NCI-H2107 (cell line): ENCODE measurements around the gene L1CAM.

Experiments used
- DNase-seq: peaks from one replicate; lab custom pipeline; 2025; lab: John Stamatoyannopoulos, UW

L1CAM gene

DNA sequence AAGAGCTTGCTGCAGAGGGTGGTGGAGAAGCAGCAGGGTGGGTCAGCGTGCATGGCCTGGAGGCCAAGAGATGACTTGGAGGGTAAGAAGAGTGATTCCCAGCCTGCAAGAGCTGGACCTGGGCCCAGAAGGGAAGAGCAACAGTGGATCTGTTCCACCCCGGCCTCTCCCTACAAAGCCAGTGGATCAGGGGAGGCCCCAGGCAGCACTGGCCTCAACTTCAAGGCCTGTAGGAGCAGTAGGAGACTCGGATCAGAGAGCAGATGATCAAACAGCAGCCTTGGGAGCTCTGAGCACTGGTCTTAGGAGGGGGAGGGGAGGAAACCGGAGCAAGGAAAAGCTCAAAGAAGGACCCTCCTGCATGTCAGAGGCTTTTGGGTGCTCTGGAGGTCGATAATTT, 7.6 kb downstream of the L1CAM start:
- DNase-seq, result no peak

DNA sequence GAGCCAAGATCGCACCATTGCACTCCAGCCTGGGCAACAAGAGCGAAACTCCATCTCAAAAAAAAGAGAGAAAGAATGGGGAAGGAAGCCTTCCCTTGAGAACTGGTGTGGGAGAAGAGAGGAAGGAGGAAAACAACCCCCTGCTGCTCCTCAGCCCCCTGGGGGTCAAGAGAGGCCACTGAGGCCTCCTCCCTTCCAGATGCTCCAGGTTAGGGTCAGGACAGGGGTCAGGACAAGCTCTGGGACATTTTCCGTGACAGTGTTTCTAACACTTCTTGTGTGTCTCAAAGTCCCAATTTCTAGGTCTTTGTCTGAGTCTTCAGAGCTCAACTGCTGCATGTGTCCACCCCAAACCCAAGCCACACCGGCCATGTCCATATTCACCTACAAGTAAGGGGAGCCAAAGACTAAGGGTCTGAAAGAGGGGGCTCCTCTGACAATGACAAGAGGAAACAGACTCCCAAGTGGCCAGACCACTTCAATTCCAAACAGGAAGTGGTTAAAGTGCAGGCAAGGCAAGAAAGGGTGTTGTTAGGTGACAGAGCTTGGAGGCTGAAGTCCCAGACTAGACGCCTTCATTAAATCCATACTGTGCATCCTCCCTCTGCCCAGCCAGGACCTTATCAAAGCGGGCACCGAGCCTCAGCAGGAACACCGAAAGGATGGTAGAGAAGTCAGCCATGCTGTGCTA, 8.3 kb downstream of the L1CAM start:
- DNase-seq, result no peak

DNA sequence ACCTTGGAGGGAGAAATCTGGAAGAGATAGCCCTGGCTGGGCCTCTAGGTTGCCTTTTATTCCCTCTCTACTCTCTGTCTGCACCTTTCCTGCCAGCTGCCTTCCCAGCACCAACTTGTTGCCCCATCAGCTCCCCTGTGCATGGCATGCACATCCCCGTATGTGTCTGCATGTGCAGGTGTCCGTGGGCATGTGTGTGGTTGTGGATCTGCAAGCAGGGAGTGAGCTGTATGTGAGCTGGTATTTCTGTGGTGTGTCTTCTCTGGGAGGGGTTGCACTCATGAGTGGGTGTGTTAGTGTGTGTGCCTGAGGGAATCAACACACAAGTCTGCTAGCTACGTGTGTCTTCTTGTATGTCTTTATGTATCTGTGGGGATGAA, 9.9 kb downstream of the L1CAM start:
- DNase-seq, result no peak

DNA sequence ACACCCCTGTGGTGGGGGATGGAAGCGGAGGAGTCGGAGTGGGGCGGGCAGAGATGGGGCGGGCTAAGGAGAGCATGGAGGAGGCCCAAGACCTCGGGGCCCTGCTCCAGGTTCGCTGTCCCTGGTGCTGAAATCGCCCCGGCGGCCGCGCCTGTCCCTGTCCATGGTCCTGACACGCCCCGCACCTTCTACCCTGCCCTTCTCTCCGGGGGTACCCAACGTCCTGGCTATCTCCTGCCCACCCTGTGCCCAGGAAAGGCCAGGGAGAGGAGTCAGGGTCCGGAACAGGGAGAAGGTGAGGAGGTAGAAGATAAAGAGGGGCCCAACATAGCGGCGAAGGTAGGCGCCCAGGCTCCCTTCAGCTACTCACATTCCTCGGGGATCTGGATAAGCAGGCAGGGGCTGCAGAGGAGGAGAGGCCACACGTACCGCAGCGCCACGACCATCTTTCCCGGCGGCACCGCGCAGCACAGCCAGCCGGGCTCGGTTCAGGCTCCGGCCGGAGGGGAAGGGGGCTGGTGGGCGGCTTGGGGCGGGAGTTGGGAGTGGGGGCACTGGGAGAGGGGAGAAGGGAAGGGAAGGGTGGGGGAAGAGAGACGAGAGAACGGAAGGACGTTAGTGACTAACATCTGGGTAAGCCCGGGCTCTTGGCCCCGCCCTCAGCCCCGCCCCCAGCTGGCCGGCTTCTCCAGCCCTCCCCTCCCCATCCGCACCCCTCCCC, 10.4 kb downstream of the L1CAM start:
- no peak for DNase-seq

DNA sequence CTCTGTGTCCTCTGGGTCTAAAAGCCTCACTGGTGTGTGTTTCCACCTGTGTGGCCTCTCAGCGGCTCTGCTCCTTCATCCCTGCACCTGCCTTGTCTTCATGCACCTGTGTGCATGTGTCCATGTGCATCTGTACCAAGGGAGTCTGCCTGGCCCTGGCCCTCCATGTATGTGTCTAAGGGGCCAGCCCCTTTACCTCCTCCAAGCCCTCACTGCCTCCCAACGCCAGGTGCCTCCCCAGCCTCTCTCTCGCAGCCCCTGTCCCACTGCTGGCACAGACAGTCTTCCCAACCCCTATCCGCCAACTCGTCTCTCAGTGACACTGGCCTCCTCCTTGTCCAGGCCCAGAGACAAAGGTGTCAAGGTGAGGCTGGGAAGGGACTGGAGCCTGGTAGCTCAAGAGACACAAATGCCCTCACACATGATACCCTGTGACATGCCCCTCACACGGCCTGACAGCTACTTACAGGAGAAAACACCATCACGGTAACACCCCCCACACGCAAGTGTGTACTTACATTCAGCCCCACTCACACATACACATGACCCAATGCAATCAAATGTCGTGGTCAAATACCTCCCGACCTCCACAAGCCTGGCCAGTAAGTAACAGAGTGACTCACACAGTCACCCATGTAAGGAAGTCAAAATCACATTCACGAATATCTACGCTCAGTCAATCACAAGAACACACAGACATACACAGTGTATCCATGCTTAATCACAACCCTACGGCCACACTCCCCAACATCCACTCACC, 11.4 kb downstream of the L1CAM start:
- DNase-seq, result no peak

DNA sequence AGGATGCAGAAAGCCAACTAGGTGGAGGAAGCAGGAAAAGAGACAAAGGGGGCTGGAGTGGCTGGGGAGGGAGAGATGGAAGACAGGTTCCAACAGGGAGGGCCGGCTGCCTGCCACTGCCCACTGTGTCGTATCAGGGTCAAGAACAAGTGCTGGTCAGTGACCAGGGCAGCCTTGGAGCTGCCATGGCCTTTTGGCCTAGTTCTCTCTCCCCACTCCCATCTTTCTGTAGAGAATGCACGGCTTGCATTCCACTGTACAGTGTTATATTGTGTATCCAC, 11.9 kb downstream of the L1CAM start:
- no peak for DNase-seq

DNA sequence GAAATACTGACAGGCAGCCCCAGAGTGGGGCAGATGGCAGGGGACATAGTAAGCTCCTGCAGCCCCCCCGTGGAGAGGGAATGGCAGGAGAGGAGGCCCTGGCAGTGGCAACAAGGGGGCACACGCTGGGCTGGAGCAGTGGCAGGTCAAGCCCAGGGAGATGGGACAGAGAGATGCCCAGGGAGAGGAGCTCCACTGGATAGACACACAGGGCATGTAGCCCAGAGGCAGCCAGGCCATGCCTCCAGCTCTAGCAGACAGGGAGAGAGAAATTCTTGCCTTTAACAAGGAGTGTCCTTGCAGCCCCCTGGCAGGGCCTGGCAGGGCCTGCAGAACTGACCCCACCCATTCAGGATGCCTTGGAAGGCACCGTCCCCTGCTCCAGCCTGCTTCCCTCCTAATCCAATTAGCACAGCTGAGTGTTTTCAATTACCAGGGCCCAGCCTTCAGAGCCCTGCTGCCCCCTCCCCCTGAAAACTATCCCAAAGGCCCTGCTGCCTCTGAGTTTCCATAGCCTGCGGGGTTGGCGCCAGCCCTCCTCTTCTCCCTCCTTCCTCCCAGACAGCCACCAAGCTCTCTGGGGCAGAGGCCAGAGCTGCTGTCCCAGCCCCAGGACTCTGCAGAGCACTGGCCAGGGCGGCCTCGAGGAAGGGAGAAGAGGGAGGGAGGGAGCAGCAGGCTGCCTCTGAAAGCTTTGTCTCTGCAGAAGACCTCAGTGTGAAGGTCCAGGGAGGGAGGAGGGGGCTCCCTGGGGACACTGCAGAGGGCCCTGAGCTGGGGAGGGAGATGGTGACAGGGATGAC, 12.5 kb downstream of the L1CAM start:
- DNase-seq, result no peak

DNA sequence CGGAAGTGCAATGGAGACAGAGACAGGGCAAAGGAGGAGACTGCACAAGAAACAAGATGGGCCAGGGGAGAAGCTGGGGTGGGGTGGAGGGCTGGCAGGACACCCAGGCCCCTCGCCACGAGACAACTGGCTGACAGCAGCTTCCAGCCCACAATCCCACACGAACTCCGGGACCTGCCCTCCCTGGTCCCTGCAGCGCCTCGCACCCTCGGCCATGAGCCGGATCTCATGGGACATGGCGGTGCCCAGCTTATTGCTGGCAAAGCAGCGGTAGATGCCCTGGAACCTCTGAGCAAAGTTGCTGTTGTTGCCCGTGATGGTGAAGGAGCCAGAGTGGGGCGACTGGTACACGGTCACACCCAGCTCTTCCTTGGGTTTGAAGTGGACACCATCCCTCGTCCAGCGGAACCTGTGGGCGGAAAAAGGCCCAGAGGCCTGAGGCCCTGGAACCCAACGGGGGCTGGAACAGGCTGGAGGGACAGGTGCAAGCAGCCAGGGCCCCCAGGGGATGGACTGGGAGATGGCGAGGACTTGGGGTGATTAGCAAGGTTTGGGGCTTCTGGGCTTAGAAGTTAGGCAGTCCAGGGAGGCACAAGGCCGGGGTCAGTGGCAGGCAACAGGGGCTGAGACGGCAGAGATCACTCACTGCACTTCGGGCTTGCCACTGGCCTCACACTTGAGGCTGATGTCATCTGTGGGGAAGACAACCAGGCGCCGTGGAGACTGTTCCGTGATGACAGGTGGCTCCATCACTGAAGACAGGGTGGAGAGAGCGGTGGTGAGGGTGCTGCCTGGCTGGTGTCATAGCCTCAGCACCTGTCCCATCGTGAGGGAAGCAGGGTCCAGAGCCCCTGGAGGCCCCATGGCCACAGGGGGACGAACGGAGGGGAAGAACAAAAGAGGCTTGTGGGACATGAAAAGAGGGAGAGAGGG, 13.8 kb downstream of the L1CAM start:
- no peak for DNase-seq

DNA sequence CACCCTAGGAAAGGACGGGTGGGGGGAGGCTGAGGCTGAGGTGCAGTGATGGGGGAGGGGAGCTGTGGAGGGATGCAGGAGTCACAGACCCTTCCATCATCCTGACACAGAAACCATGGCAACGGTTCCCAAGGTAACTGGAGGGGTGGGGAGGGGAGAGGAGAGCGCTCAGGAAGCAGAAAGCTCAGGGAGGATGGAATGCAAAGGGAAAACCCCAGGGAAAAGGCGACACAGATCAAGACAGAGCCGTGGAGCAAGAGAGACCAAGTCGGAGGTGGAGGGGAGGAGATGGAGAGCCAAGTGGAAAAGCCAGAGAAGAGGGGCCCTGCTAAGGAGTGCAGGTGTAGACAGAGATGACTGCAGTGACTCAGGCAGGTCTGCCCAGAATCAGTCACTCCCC, 14.5 kb downstream of the L1CAM start:
- DNase-seq, result no peak

DNA sequence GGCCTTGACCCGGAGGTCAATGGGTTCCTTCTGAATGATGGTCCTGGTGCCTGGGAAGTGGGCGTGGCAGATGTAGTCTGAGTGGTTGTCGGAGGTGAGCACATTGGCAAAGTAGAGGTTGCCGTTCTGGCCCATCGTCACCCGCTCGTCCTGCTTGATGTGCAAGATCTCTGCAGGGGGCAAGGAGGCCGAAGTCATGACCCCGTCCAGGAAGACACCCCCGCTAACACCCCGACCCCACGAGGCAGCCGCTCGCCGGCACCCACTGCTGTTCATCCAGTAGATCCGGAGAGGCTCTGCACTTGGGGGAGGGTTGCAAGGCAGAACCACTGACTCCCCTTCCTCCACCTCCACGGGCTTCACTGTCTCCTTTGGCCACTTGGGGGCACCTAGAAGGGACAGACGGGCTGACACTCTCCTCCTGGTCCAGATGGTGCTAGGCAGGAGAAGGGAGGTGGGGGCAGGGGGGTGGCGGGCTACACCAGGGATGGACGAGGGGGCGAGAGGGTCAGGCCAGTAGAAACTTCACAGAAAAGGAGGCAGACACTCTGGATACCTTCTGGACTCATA, 15.1 kb downstream of the L1CAM start:
- DNase-seq, result no peak

DNA sequence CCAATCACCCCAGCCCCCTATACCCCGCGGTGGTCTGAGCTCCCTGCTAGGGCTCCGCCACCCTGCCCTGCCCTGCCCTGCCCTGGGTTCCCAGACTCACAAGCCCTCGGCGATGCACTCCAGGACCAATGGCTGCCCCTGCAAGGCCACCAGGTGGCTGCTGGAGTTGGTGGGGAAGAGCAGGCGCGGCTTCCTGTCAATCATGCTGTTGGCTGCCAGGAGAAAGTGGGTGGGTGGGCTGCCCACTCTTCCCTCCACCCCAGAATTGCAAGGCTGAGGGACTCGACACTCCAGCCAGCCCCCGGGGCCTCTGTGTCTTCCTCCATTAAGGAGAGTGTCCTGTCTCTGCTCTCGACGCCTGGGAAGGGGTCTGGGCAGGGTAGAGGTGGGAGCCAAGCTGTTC, 15.7 kb downstream of the L1CAM start:
- DNase-seq, result no peak

DNA sequence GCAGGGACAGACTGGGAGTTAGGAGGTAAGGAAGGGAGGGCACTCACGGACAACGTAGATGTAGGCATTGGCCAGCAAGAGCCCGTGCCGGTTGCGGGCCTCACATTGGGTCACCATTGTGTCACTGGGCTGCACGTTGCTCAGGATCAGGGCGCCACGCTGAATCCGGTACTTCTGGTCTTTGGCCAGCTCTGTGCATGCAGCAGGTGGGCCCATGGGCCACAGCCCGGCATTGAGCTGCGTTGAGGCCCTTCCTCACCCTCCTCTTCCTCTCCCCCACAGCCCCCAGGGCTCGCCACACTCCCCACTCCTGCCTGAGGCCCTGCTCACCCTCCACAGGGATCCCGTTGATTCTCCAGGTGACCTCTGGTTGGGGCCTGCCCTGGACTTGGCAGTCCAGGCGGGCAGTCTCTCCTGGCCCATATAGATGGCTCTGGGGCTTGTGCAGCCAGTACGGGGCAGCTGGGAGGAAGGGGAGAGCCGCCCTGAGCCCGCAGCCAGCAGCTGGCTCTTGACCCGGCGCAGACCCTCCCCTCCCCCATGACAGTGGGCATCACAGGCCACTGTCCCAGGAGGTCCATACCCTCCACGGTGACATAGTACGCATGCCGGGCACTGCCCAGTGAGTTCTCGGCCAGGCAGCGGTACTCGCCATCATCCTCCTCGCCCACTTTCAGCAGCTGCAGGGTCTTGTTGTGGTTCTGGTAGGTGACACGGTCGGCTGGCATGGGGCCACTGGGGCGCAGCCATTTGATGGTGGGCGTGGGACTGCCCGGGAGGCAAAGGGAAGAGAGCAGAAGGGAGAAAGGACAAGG, 16.3 kb downstream of the L1CAM start:
- no peak for DNase-seq

DNA sequence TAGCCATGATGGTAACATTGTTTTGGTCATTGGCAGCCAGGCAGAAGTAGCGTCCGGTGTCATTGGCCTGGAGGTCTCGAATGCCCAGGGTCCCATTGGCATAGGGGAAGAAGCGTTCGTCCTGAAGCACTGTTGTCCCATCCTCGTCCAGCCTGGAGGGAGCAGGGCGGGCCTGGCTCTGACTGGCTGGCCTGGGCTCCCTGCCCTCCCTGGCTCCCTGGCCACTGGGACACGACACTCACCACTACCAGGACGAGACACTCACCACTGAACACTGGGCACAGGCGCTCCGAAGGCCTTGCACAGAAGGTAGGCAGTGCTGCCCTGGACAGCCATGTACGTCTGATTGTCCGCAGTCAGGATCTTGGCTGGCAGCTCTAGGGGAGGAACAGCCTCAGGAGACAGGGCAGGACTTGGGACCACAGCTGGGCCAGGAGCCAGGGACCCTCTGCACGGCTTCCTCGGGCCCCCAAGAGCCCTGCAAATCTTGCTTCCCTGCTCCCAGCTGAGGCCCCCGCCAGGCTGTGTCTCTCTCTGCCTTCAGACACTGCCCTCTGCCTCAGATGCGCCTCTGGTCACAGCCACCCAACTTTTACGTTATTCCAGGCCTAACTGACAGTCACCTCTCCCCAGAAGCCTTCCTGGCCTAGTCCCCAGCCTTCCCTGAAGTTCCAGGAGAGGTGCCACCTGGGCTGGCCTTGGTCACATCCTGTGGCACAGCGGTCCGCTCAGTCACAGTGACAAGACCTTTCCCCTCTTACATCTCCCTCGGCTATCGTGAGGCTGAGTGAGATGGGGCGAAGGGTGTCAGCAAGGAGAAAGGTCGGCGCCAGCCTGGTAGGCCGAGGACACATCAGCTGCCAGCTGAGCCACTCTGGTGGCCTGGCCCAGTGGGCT, 17.1 kb downstream of the L1CAM start:
- no peak for DNase-seq

DNA sequence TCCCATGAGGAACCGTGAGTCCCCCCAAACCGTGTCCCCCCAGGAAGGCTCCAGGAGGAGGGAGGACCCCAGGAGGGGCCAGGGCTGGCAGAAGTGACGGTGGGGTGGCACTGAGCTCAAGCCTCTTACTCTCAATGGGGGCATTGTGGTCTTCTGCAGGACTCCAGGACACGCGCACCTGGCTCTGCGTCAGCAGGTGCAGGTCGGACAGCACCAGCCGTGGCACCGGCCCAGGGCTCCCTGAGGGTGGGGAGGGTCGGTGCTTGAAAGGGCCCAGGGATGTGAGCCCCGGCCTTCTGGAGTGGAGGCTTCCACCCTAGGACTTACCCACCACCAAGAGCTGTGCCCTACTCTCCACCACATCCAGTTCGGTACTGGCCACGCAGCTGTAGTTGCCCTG, 18.3 kb downstream of the L1CAM start:
- DNase-seq, result no peak

DNA sequence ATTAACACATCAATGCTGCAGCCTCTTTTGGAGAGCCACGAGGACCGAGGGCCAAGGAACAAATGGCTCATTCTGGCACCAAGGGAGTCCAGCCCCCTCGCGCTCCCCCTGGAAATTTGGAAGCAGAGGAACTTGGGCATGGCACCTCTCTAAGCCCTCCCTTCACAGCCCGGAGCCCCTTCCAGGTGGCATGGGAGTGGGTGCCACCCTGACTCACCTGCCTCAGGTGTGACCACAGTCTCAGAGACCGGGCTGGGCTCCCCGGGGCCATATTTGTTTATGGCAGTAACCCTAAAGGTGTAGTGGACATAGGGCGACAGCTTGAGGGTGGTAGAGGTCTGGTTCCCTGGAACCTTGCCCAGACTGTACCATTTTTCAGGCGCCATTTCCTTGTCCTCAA, 18.8 kb downstream of the L1CAM start:
- no peak for DNase-seq

DNA sequence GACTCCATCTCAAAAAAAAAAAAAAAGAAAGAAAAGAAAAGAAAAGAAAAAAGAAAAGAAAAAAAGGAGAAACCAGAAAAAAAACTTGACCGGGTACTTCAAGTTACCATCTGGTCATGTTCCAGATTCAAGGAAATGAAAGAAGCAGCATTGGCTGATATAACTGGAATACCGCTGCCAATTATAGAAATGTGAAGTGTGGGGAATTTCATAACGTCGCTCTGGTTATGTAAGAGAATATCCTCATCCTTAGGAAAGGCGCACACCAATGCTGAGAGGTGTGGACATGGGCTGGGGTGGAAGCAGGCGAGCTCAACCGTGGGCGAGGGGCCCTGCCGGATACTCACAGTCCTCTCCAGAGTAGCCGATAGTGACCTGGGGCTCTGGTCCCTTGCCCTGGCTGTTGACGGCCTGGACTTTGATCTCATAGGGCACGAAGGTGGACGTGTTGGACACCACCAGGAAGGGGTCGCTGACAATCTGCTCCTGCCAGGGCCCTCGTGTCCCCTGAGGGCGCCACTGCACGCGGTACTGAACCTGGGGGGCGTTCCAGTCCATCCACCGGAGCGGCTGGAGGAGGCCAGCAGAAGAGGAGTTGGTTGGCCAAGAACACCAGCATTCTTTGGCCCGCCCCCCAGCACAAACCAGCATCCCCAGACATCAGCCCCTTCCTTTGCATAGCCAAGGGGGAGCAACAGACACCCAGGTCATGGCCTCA, 19.5 kb downstream of the L1CAM start:
- no peak for DNase-seq

DNA sequence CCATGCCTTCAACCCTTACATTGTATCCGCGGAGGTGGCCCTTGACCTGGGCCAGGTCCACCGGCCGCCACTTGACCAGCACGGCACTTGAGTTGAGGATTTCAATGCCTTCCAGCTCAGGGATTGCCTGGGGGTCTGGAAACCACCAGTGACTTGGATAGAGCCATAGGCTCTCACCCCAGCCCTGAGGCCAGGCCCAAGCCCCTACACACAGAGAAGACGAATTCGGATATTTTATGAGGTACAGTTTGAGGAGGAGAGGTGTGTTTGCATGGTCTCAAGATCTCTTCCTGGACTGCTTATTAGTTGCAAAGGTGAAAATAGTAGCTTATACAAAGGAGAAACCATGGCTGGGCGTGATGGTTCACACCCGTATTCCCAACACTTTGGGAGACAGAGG, 20.3 kb downstream of the L1CAM start:
- DNase-seq, result no peak

DNA sequence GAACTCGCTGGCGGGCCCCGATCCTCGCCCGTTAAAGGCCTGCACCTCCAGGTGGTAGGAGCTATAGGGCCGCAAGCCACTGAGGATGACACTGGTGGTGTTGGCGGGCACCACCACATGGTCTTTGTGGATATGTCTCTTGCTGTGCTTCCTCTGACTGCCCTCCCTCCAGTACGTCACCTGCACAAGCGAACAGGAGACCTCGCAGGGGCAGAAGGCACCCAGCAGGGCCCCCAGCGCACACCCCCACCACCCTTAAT, 20.7 kb downstream of the L1CAM start:
- no peak for DNase-seq
